ENCODE results near the gene ALK.

ALK gene

GRCh38 chr2:29485631-29486030 lies 435.8 kb downstream of the ALK start:
- no peak for DNase-seq (ENCODE audit: low read depth)

- no peak for DNase-seq (ENCODE audit: low read depth)
These were observed 436.3 kb downstream of the ALK start for GRCh38 chr2:29485117-29485516.

DNA sequence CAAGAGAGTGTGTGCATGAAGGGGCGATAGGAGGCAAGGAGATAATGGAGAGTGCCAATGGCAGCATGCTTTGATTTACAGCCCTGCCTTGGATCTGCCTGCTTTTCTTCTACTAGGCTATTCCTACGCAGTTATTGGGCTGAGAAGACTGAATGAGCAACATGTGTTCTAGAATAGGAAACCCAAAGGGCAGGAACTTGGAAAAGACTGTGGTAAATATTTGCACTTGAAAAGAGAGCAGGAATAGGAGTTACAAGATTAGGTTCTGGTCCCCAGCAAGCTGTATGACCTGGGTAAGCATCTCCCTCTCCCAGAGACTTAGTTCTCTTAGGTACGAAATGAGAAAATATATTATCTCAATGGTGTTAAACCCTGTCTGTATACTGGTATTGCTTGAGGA lies 438.5 kb downstream of the ALK start:
- no peak for DNase-seq (ENCODE audit: low read depth)

DNA sequence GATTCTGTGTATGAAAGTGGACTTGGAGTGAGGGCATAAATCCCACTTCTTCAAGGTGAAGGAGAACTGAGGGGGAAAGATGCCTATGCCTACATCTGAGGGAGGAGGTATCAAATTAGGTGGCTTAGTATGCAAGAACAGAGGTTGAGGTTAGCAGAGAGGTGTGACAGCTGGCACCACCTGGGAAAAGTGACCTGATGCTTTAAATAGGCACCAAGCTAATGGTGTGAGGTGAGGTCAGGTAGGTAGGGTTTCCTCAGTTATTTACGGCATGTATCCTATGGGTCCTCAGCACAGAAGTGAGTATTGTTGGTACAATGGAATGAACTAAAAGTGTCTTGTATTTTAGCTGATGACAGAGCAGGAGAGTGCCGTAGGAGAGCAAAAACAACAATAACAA lies 439.0 kb downstream of the ALK start:
- DNase-seq (ENCODE audit: low read depth) = no peak

DNA sequence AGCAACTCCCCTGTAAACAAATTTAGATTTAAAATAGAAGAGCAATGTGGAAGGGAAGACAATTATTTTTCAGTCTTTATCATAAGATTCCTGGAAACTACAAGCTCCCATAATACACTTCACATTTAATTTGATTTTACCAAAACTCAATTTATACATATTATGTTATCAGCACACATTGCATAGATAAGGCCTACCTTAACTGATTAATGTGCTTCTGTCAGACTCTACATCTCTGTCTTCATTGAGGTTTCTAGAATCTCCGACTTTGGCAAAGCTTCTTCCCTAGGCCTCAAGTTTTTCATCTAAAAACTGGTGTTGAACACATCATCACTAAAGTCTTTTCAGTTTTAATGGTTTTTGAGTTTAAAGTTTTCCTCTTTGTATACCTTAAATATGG lies 440.1 kb downstream of the ALK start:
- DNase-seq (ENCODE audit: low read depth) = no peak

- no peak for DNase-seq (ENCODE audit: low read depth)
These were observed 441.0 kb downstream of the ALK start for GRCh38 chr2:29480426-29480825.

- DNase-seq (ENCODE audit: low read depth) = no peak
These were observed 442.0 kb downstream of the ALK start for GRCh38 chr2:29479401-29479800.

GRCh38 chr2:29478641-29479040 lies 442.7 kb downstream of the ALK start:
- DNase-seq (ENCODE audit: low read depth) = no peak

DNA sequence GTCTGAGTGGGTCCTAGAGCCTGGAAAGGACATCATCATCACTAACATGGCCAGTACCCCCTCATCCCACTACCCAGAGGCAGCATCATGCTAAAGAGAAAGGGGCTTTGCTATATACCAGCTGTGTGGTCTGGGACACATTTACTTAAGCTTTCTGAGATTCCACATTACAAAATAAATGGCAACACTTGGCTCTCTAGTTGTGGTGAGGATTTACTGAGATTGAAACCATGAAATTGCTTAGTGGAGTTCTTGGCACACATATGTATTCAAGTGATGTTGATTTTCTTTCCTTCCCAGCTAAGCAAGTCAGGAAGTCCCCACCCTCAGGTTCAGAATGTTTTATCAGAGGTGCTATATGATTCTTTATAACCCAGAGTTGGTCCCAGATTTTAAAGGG lies 444.2 kb downstream of the ALK start:
- no peak for DNase-seq (ENCODE audit: low read depth)

GRCh38 chr2:29475499-29475898 lies 445.9 kb downstream of the ALK start:
- DNase-seq (ENCODE audit: low read depth) = no peak

DNA sequence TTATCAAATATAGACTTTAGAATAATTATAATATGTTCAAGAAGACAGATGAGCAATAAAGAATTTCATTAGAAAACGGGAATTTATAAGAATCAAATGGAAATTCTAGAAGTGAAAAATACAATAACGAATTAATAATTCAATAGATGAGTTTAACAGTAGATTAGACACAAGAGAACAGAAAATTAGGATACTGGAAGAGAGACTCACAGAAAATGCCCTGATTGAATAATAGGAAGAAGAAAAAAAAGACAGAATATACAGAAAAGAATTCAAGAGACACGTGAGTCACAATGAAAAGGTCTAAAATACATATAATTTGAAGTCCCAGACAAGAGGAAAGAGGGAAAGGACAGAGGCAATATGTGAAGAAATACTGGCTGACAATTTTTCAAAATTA lies 451.4 kb downstream of the ALK start:
- no peak for DNase-seq (ENCODE audit: low read depth)

DNA sequence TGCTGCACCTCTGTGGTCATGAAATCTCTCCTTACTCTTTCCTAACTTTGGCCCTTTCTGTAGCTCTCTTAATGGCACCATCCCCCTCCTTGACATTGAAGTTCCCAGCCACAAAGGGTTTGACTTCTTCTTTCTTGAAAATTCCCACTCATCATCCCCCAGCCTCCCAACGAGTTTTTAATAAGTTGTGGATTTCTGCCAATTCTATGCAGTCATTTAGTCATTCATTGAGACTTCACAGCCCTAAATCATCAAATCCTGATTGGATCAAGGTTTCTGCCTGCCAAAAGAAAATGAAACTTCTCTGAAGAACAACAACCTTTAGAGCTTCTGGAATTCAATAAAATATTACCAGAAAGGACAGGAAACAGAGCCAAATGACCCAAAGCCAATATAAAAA lies 451.9 kb downstream of the ALK start:
- no peak for DNase-seq (ENCODE audit: low read depth)

DNA sequence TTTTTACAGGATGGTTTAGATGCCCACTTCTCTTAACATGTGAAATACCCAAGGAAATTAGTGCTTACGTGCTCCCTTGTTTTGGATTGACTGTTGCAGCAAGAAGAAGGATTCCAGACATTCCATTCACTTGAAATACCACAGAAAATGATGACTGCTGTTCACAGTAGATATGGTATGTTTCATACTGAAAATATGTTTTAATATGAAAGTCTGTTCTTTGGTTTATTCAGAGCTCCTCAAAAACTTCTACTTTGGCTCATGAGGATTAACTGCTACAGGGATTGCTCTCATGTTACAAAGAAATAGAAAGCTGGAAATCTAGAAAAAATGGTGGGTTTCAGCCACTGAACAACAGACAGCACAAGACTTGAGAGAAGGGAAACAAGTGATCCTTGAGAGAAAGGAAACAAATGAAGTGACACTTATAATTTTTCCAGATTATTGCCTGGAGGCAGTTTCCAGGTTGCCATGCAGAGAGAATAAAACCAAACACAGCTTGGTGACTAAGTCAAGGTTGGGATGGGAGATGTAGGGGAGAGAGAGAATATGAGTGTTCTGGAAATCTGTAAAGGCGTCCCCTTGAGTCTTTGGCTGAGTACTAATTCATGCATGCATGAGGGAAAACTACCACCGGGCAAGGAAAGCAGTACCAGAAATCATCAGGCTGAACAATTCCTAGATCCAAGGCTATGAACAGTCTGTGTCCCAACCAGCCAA lies 458.0 kb downstream of the ALK start:
- DNase-seq (ENCODE audit: low read depth) = peak; percentile 85

DNA sequence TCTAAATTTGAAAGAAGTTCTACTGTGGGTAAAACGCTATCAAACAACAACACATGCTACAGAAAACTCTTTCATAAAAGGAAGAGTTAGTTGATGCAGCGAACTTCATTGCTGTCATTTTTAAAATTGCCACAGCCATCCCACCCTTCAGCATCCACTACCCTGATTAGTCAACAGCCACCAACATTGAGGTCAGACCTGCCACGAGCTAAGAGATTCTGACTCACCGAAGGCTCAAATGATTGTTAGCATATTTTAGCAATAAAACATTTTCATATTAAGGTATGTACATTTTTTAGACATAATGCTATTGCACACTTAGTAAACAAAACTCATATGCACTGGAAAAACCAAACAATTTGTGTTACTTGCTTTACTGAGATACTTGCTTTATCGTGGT lies 459.1 kb downstream of the ALK start:
- DNase-seq (ENCODE audit: low read depth) = peak; percentile 83

DNA sequence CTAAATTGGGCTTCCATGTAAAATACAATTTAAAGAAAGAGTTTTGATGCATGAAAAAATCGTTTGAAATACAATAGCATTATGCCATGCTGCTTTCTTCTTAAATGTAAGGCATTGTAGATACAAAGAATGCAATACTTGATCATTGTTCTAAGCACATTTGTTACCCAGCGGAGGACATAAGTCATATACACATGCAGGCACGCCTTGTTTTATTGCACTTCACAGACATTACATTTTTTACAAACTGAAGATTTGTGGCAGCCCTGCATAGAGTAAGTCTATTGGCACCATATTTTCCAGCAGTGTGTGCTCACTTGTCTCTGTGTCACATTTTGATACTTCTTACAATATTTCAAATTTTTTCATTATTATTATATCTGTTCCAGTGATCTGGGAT lies 461.2 kb downstream of the ALK start:
- no peak for DNase-seq (ENCODE audit: low read depth)

- peak; percentile 65 for DNase-seq (ENCODE audit: low read depth)
These were observed 461.8 kb downstream of the ALK start for GRCh38 chr2:29459445-29460179.

GRCh38 chr2:29456429-29456828 lies 465.0 kb downstream of the ALK start:
- DNase-seq (ENCODE audit: low read depth) = no peak

DNA sequence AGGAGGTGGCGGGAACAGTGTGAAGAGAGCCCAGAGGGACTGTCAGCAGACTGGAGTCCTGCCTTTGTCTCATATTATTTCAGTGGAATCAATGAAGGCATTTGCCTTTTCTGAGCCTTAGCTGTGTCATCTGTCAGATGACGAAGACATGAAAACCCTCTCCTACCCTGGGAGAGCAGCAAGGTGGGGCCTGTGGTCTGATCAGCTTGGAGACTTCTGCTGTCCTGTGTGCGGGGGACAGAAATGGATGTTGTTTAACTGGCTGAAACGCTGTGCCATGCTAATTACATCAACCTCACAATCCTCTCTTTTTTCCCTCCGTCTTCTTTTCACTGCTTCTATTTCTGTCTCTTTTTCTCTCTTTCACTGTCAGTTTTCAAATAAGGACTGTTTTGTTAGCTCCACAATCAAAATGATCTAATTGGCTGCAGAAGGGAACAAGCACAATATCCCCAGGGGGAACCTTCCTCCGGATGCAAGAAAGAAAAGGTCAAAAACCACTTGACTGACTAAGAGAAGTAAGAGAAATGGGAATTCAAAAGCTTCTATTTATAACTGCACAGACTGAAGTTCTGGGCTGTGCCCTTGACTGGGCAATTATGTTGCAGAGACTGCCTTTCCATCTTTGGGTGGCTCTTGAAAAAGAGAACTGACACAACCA lies 466.1 kb downstream of the ALK start:
- no peak for DNase-seq (ENCODE audit: low read depth)

GRCh38 chr2:29452036-29452435 lies 469.4 kb downstream of the ALK start:
- DNase-seq (ENCODE audit: low read depth) = no peak

DNA sequence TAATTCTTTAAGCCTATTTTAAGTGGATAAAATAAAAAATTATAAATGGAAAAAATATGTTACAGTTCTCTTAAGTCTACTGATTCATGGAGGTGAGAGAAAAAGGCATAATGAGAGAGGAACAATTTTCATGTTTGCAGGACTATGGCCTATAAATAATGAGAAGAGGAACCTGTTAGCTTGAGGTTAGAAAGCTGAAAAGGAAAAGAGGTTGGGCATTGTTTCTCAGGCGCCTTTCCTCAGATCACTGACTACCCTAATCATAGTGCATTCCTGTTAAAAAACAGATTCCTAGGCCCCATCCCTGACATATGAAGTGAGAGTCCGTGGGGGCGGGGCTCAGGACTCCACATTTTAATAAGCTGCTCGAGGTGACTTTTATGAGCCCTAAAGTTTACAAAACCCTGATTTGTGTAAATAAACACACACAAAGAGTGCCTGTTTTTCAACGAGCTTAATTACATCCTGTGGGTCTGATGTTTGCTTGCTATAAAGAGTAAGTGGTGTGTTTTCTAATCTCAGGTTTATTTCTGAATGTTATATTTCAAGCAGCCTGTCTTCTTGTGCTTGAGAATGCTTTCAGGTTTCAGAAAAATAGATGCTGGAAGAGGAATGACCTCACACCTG lies 470.7 kb downstream of the ALK start:
- DNase-seq (ENCODE audit: low read depth) = no peak

DNA sequence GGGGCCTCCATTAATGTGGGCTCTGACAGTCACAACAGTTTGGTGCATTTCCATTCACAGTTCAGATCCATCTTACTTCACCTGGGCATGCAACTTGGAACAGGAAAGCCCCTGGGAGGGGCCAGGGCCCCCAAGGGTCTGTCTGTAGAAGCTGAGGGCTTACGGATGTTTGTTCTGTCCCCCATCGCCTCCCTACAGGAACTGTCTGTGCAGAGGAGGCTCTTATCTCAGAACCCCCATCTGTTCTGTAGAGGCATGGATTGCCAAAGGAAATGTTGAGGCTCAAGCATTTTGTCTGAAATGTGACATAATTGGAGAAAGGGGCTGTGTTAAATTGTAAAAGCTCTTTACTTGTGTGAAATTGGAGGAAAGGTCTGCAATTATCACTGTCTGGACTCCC lies 471.9 kb downstream of the ALK start:
- no peak for DNase-seq (ENCODE audit: low read depth)

- no peak for DNase-seq (ENCODE audit: low read depth)
These were observed 473.2 kb downstream of the ALK start for GRCh38 chr2:29448096-29448688.
